NT2/D1 (cell line): ENCODE data around the gene EIF4EBP2.

Experiments used
- DNase-seq: peaks from one replicate; pipeline ENCODE4 v3.0.0-alpha.2; 2011; ENCODE audit warnings: low read depth, low spot score
- H3K27me3 ChIP-seq: 2 replicates; pipeline ENCODE4 v1.6.0; 2011; ENCODE audit warnings: mild to moderate bottlenecking; ENCODE audit not compliant: insufficient read length, insufficient read depth
- H3K36me3 ChIP-seq: 2 replicates; pipeline ENCODE4 v1.6.1; 2011; ENCODE audit warnings: mild to moderate bottlenecking, low read length, mixed read lengths; ENCODE audit not compliant: insufficient read depth, insufficient read length
- H3K4me1 ChIP-seq: 2 replicates; pipeline ENCODE4 v1.5.1; 2011; ENCODE audit not compliant: insufficient read depth, insufficient read length
- H3K4me3 ChIP-seq: 2 replicates; pipeline ENCODE4 v1.5.1; 2011; ENCODE audit warnings: low read depth; ENCODE audit not compliant: insufficient read length
- H3K9ac ChIP-seq: 2 replicates; pipeline ENCODE4 v1.6.0; 2011; ENCODE audit warnings: low read depth; ENCODE audit not compliant: insufficient read length
- H3K9me3 ChIP-seq: 2 replicates; pipeline ENCODE4 v1.5.1; 2011; ENCODE audit warnings: mild to moderate bottlenecking, low read length; ENCODE audit not compliant: insufficient read depth
- SUZ12 ChIP-seq: IDR thresholded peaks from 2 replicates; pipeline ENCODE4 v1.6.1; 2011; ENCODE audit not compliant: insufficient read length, insufficient read depth; ENCODE audit errors: extremely low read depth
- YY1 ChIP-seq: IDR thresholded peaks from 2 replicates; pipeline ENCODE4 v1.6.1; 2011; ENCODE audit not compliant: insufficient read length, insufficient read depth
- ZNF274 ChIP-seq: IDR thresholded peaks from 2 replicates; pipeline ENCODE4 v1.6.1; 2011; ENCODE audit warnings: mild to moderate bottlenecking, low read depth, low read length

EIF4EBP2 gene

GRCh38 chr10:70362328-70362727, 41.6 kb upstream of the EIF4EBP2 start:
- DNase-seq, result no peak
- H3K9ac ChIP-seq, result no peak overlapping the region
- no peaks in the 10 kb centered on the region for H3K4me1 ChIP-seq
- no peak overlapping the region for H3K4me3 ChIP-seq
- no peak for TF ChIP-seq YY1
- no peaks in the 10 kb centered on the region for H3K27me3 ChIP-seq
- H3K36me3 ChIP-seq, result no peaks in the 10 kb centered on the region
- no peaks in the 10 kb centered on the region for H3K9me3 ChIP-seq

DNA sequence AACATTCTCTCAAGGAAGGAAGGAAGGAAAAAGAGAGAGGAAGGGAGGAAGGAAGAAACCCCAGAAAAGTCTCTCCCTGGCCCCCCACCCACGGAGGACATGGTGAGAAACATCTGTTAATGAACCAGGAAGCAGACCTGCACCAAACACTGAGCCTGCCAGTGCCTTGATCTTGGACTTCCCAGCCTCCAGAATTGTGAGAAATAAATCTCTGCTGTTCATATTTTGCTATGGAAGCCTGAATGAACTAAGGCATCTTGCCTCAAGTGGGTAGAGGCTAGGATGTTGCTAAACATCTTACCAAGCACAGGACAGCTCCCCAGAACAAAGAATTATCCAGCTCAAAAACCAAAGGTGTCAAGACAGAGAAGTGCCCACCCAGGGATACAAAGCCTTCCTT, 40.7 kb upstream of the EIF4EBP2 start:
- TF ChIP-seq ZNF274, result no peak
- no peak for TF ChIP-seq YY1
- TF ChIP-seq SUZ12, result no peak
- DNase-seq, result no peak
- Histone ChIP-seq H3K4me3 (no peak overlapping the region), H3K9ac (no peak overlapping the region), H3K36me3 (no peaks in the 10 kb centered on the region), H3K27me3 (no peaks in the 10 kb centered on the region), H3K9me3 (no peaks in the 10 kb centered on the region), H3K4me1 (no peaks in the 10 kb centered on the region)

GRCh38 chr10:70363971-70364771, 39.8 kb upstream of the EIF4EBP2 start:
- TF ChIP-seq SUZ12 (no peak), YY1 (no peak), ZNF274 (no peak)
- H3K36me3 ChIP-seq, result no peaks in the 10 kb centered on the region
- no peaks in the 10 kb centered on the region for H3K4me1 ChIP-seq
- H3K9ac ChIP-seq, result no peak overlapping the region
- no peaks in the 10 kb centered on the region for H3K27me3 ChIP-seq
- H3K4me3 ChIP-seq, result no peak overlapping the region
- peak; percentile 74 for DNase-seq
- H3K9me3 ChIP-seq, result no peaks in the 10 kb centered on the region

DNA sequence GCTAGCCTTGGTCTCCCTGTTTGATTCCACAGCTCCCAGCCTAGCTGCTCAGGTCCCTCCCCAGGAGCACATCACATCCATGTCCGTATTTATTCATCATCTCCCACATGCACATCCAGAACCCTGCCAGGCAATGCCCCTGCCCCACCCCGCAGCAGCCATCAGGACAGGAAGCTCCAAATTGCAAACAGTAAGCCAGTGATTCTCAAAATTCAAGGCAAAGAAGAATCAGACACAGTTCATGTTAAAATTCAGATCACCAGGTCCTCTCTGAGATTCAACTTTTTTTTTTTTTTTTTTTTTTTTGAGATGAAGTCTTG, 39.2 kb upstream of the EIF4EBP2 start:
- no peak overlapping the region for H3K4me3 ChIP-seq
- H3K9me3 ChIP-seq, result no peaks in the 10 kb centered on the region
- H3K9ac ChIP-seq, result no peak overlapping the region
- DNase-seq, result no peak
- H3K36me3 ChIP-seq, result no peaks in the 10 kb centered on the region
- TF ChIP-seq SUZ12 (no peak), ZNF274 (no peak), YY1 (no peak)
- H3K4me1 ChIP-seq, result no peaks in the 10 kb centered on the region
- H3K27me3 ChIP-seq, result no peaks in the 10 kb centered on the region

DNA sequence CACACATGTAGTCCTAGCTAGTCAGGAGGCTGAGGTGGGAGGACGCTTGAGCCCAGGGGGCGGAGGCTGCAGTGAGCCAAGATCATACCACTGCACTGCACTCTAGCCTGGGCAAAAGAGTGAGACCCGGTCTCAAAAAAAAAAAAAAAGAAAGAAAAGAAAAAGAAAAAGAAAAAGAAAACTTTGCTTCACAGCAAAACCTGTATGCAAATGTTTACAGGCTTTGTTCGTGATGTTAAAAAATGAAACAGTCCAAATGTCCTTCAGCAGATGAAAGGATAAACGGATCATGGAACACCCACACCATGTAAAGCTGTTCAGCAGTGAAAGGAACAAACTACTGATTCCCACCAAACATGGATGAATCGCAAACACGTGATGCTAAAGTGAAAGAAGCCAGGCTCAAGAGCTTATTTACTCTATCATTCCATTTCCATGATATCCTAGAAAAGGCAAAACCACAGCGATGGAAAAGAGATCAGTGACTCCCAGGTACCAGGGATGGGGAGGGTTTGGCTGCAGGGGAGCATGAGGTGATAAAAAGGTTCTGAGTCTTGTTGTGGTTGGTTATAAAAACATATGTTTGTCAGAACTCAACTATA, 36.6 kb upstream of the EIF4EBP2 start:
- no peak overlapping the region for H3K4me3 ChIP-seq
- H3K9me3 ChIP-seq, result no peaks in the 10 kb centered on the region
- no peaks in the 10 kb centered on the region for H3K36me3 ChIP-seq
- no peak for DNase-seq
- H3K4me1 ChIP-seq, result no peaks in the 10 kb centered on the region
- no peaks in the 10 kb centered on the region for H3K27me3 ChIP-seq
- TF ChIP-seq SUZ12 (no peak), YY1 (no peak), ZNF274 (no peak)
- no peak overlapping the region for H3K9ac ChIP-seq

DNA sequence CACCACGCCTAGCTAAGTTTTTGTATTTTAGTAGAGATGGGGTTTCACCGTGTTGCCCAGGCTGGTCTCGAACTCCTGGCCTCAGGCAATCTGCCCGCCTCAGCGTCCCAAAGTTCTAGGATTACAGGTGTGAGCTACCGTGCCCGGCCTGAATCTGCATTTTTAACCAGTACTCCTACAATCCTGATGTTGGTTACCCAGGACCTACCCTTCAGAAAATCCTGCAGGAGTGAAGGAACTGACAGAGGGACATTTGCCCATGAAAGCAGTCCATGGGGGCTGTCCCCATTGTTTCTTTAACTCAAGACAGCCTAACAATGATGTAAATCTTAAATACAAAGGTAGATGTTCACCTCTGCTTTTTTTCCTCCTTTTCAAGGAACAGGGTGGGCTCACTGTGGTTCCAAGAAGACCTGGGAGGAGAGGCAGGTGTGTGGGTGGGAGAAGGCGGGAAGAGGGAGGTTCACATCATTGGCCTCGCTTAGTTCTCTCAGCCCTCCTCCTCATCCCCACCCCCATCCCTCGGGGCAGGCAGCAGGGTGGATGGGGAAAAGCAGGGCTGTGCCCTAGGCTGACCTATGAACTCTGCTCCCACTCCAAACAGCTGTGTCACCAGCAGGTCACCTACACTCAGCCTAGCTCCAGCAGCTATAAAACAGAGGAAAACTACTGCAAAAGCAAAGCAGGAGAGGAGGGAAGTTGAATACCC, 35.0 kb upstream of the EIF4EBP2 start:
- Histone ChIP-seq H3K27me3 (no peaks in the 10 kb centered on the region), H3K36me3 (no peaks in the 10 kb centered on the region), H3K4me3 (no peak overlapping the region), H3K9ac (no peak overlapping the region), H3K9me3 (no peaks in the 10 kb centered on the region), H3K4me1 (no peaks in the 10 kb centered on the region)
- DNase-seq, result no peak
- no peak for TF ChIP-seq SUZ12
- no peak for TF ChIP-seq YY1
- TF ChIP-seq ZNF274, result no peak

DNA sequence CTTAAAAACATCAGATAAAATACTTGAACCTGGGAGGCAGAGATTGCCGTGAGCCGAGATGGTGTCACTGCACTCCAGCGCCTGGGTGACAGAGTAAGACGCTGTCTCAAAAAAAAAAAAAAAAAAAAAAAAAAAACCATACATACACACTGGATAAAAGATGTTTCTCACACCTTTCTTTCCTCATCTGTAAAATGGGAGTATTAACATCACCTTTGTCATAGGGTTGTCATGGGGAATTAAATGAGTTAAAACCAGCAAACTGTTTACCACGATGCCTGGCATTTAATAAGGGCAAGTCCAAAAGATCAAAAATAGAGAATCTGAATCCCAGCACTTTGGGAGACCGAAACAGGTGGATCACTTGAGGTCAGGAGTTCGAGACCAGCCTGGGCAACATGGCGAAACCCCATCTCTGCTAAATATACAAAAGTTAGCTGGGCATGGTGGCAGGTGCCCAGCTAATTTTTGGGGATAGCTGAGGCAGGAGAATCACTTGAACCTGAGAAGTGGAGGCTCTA, 34.4 kb upstream of the EIF4EBP2 start:
- no peaks in the 10 kb centered on the region for H3K9me3 ChIP-seq
- H3K9ac ChIP-seq, result no peak overlapping the region
- no peaks in the 10 kb centered on the region for H3K36me3 ChIP-seq
- no peak overlapping the region for H3K4me3 ChIP-seq
- H3K4me1 ChIP-seq, result no peaks in the 10 kb centered on the region
- TF ChIP-seq SUZ12 (no peak), ZNF274 (no peak), YY1 (no peak)
- no peak for DNase-seq
- no peaks in the 10 kb centered on the region for H3K27me3 ChIP-seq
